Measurements from ENCODE around the gene USP6NL. TPM values are rescaled to one million over a fixed set of nuclear protein-coding genes. Genes with fewer than 3 reads are reported as not detected.

Gene USP6NL
- total and polyA plus RNA-seq, 3 donors from 2014 or later = 50.4 to 64.9 (median 56.1) TPM

DNA sequence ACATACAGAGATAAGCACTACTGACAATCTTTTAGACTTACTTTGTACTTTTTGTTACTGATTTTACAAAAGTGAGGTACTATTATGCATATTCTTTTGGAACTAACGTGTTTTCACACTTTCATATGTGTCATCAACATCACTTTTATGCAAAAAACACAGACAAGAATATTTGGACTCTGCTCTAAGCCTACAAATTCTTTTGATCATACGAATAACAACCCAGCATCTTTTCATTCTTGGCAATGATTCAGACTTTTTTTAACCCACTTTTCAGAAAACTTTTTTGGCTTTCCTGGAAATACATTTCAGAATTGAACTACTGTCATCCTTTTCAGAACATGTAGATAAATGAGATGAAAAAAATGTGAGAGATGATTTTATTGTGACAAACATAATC, 30.2 kb downstream of the USP6NL start:
- H3K9me3 ChIP-seq = no peaks in the 10 kb centered on the region
- intact Hi-C loops (cut with DNase I; ENCODE audit: low total_unique reads) = no loop called here
- no peaks in the 10 kb centered on the region for H3K36me3 ChIP-seq (ENCODE audit: low read depth, missing control alignments)
- WGBS, 2 donors = 55 to 58% methylated on average over 2 of the region's 2 CpGs
- no peak for DNase-seq
- H3K4me1 ChIP-seq = no peaks in the 10 kb centered on the region
- no peak overlapping the region for H3K27ac ChIP-seq
- TF ChIP-seq, protein P1, sequence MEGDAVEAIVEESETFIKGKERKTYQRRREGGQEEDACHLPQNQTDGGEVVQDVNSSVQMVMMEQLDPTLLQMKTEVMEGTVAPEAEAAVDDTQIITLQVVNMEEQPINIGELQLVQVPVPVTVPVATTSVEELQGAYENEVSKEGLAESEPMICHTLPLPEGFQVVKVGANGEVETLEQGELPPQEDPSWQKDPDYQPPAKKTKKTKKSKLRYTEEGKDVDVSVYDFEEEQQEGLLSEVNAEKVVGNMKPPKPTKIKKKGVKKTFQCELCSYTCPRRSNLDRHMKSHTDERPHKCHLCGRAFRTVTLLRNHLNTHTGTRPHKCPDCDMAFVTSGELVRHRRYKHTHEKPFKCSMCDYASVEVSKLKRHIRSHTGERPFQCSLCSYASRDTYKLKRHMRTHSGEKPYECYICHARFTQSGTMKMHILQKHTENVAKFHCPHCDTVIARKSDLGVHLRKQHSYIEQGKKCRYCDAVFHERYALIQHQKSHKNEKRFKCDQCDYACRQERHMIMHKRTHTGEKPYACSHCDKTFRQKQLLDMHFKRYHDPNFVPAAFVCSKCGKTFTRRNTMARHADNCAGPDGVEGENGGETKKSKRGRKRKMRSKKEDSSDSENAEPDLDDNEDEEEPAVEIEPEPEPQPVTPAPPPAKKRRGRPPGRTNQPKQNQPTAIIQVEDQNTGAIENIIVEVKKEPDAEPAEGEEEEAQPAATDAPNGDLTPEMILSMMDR (IDR thresholded peaks at IDR 0.05) = no peak
- no peak for TF ChIP-seq POLR2A (IDR thresholded peaks at IDR 0.05)
- H3K4me3 ChIP-seq = no peak overlapping the region
- H3K27me3 ChIP-seq = no peaks in the 10 kb centered on the region

DNA sequence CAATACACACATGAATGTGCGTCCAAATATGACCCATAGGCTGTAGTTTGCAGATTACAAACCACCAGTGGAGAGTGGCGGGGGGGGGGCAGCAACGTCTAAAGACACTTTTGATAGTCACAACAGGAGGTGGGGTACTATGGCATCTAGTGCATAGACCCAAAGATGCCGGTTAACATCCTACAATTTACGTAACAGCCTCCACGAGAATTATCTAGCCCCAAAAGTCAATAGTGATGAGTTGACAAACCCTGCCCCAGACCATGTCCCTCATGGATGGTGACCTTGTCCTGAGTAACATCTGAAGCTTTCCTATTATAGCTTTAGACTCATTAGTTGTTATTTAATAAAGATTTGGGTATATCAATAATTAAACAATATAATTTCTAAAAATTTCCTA, 31.6 kb downstream of the USP6NL start:
- H3K4me1 ChIP-seq = no peaks in the 10 kb centered on the region
- intact Hi-C loops (cut with DNase I; ENCODE audit: low total_unique reads) = no loop called here
- H3K36me3 ChIP-seq (ENCODE audit: low read depth, missing control alignments) = no peaks in the 10 kb centered on the region
- no peaks in the 10 kb centered on the region for H3K9me3 ChIP-seq
- no peak for DNase-seq
- no peaks in the 10 kb centered on the region for H3K27me3 ChIP-seq
- WGBS, 2 donors = 88 to 91% methylated on average over 6 of the region's 6 CpGs
- TF ChIP-seq POLR2A (IDR thresholded peaks at IDR 0.05) = no peak
- TF ChIP-seq, protein P1 (IDR thresholded peaks at IDR 0.05) = no peak
- H3K27ac ChIP-seq = no peak overlapping the region
- no peak overlapping the region for H3K4me3 ChIP-seq

- no peak for TF ChIP-seq POLR2A (IDR thresholded peaks at IDR 0.05)
- TF ChIP-seq, protein P1 (IDR thresholded peaks at IDR 0.05) = no peak
- Histone ChIP-seq H3K27ac (no peak overlapping the region), H3K4me1 (no peaks in the 10 kb centered on the region), H3K36me3 (ENCODE audit: low read depth, missing control alignments) (no peaks in the 10 kb centered on the region), H3K27me3 (no peaks in the 10 kb centered on the region), H3K9me3 (no peaks in the 10 kb centered on the region), H3K4me3 (no peak overlapping the region)
- 76 to 86% methylated on average over 2 of the region's 2 CpGs for WGBS, 2 donors
- intact Hi-C loops (cut with DNase I; ENCODE audit: low total_unique reads) = no loop called here
- DNase-seq = no peak
Measured at GRCh38 chr10:11578802-11579255, 32.6 kb downstream of the USP6NL start.

GRCh38 chr10:11576092-11576809, 35.2 kb downstream of the USP6NL start:
- no peaks in the 10 kb centered on the region for H3K27me3 ChIP-seq
- no peak overlapping the region for H3K4me3 ChIP-seq
- no peaks in the 10 kb centered on the region for H3K4me1 ChIP-seq
- DNase-seq = no peak
- 92 to 94% methylated on average over 6 of the region's 6 CpGs for WGBS, 2 donors
- H3K36me3 ChIP-seq (ENCODE audit: low read depth, missing control alignments) = no peaks in the 10 kb centered on the region
- no peaks in the 10 kb centered on the region for H3K9me3 ChIP-seq
- intact Hi-C loops (cut with DNase I; ENCODE audit: low total_unique reads) = no loop called here
- H3K27ac ChIP-seq = no peak overlapping the region
- TF ChIP-seq, protein P1 (IDR thresholded peaks at IDR 0.05) = no peak
- no peak for TF ChIP-seq POLR2A (IDR thresholded peaks at IDR 0.05)

DNA sequence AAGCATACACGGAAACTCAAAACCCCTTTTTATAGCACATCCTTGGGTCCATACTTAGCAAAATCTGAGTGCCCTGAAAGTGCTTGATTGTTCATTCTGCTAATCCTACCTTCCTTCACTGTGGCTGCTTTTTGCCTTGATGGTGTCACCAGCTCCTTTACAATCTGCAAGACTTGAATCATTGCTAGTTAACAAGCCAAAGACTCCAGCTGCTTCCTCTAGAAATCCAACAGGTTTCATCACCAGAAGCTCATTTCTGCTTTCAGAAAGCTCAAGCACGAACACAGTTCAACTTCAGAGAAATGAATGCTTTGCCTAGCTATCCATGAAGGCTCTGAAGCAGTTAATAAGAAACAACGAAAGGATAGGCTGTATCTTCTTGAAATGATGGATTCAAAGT, 38.0 kb downstream of the USP6NL start:
- Histone ChIP-seq H3K27ac (no peak overlapping the region), H3K27me3 (no peaks in the 10 kb centered on the region), H3K4me1 (no peaks in the 10 kb centered on the region), H3K4me3 (no peak overlapping the region), H3K36me3 (ENCODE audit: low read depth, missing control alignments) (no peaks in the 10 kb centered on the region), H3K9me3 (no peaks in the 10 kb centered on the region)
- no peak for DNase-seq
- no peak for TF ChIP-seq POLR2A (IDR thresholded peaks at IDR 0.05)
- TF ChIP-seq, protein P1 (IDR thresholded peaks at IDR 0.05) = no peak
- intact Hi-C loops (cut with DNase I; ENCODE audit: low total_unique reads) = no loop called here
- WGBS, 2 donors = 50 to 56% methylated on average over 3 of the region's 3 CpGs

All from testis (tissue), 3 donors.